Caco-2 (cell line): ENCODE measurements around the gene CCDC61. TPM values are rescaled to one million over a fixed set of nuclear protein-coding genes. Genes with fewer than 3 reads are reported as not detected.

Experiments
- BruUV-seq: library from RNA; stranded (reverse); fragments of 400-500 nt; replicated peaks from 2 replicates; lab custom pipeline; 2021; lab: Mats Ljungman, UMichigan
- CTCF ChIA-PET: fragments of 300-600 bp; sonication (Branson Sonifier 250); formaldehyde crosslinking; loops from one replicate; lab custom pipeline; 2022; ENCODE audit warnings: antibody characterized with exemption; lab: Charles Lee
- POLR2A ChIA-PET: fragments of 300-600 bp; sonication (Branson Sonifier 250); formaldehyde crosslinking; loops from one replicate; lab custom pipeline; 2022; ENCODE audit warnings: antibody characterized with exemption; lab: Charles Lee
- DNase-seq, 2 experiments: peaks; one replicate each; pipeline versions ENCODE4 v3.0.0 to v3.0.0-alpha.2; 2020 to 2022
- H3K27me3 ChIP-seq: replicated peaks from 2 replicates; pipeline ENCODE4 v1.6.0; 2011; ENCODE audit warnings: low read length; ENCODE audit not compliant: control insufficient read depth, insufficient read depth
- H3K36me3 ChIP-seq: 2 replicates; pipeline ENCODE4 v1.5.1; 2011; ENCODE audit warnings: low read length; ENCODE audit not compliant: control insufficient read depth, insufficient read depth
- H3K4me1 ChIP-seq: fragments of 250-450 bp; sonication (Bioruptor Pico); 2 replicates; pipeline ENCODE4 v1.5.1; 2020; ENCODE audit warnings: mild to moderate bottlenecking
- H3K4me3 ChIP-seq: 2 replicates; pipeline ENCODE4 v1.5.1; 2011; ENCODE audit warnings: low read depth, mild to moderate bottlenecking, control low read depth, low read length
- H3K9me3 ChIP-seq: fragments of 250-450 bp; sonication (Bioruptor Pico); 2 replicates; pipeline ENCODE4 v1.5.1; 2020; ENCODE audit warnings: mild to moderate bottlenecking, moderate library complexity
- H3K27ac Mint-ChIP-seq: one replicate; pipeline ENCODE4 v1.8.0; 2022; ENCODE audit warnings: mixed read lengths; ENCODE audit not compliant: unreplicated experiment
- H3K27me3 Mint-ChIP-seq: one replicate; pipeline ENCODE4 v1.8.0; 2022; ENCODE audit warnings: mixed read lengths; ENCODE audit not compliant: insufficient read depth, unreplicated experiment
- H3K36me3 Mint-ChIP-seq: one replicate; pipeline ENCODE4 v1.8.0; 2022; ENCODE audit warnings: mild to moderate bottlenecking, mixed read lengths; ENCODE audit not compliant: insufficient read depth, unreplicated experiment
- H3K4me1 Mint-ChIP-seq: one replicate; pipeline ENCODE4 v1.8.0; 2022; ENCODE audit warnings: low read depth, mixed read lengths; ENCODE audit not compliant: unreplicated experiment
- H3K4me3 Mint-ChIP-seq: one replicate; pipeline ENCODE4 v1.8.0; 2022; ENCODE audit warnings: mild to moderate bottlenecking, moderate library complexity, mixed read lengths; ENCODE audit not compliant: unreplicated experiment
- H3K9me3 Mint-ChIP-seq: one replicate; pipeline ENCODE4 v1.8.0; 2022; ENCODE audit warnings: mixed read lengths; ENCODE audit not compliant: unreplicated experiment
- intact Hi-C: fragments of 100-400 bp; cut with micrococcal nuclease; formaldehyde crosslinking; loops from one replicate; pipeline ENCODE4 v1.10.0; 2022; ENCODE audit not compliant: unreplicated experiment
- total RNA-seq: library from RNA; stranded (reverse); gene quantifications from 2 replicates; pipeline ENCODE4 v1.2.3, GENCODE V29; 2022
- TF ChIP-seq, protein P1 (sequence below), 2 experiments: fragments of 200-600 bp in 1 of 2; IDR thresholded peaks; 1 replicate in 1 of 2; 2 replicates in 1 of 2; pipeline versions ENCODE4 v1.5.1 to v1.8.0; 2011 to 2022; ENCODE audit warnings: antibody characterized with exemption in 1 of 2, control low read depth in 1 of 2, inconsistent platforms in 1 of 2, low read depth in 1 of 2, low read length in 1 of 2, mild to moderate bottlenecking in 1 of 2, moderate library complexity in 1 of 2; ENCODE audit not compliant: insufficient read depth in 1 of 2, severe bottlenecking in 1 of 2, unreplicated experiment in 1 of 2

CCDC61 gene
- total RNA-seq, 1 experiment from 2014 or later, result 21.1 TPM

DNA sequence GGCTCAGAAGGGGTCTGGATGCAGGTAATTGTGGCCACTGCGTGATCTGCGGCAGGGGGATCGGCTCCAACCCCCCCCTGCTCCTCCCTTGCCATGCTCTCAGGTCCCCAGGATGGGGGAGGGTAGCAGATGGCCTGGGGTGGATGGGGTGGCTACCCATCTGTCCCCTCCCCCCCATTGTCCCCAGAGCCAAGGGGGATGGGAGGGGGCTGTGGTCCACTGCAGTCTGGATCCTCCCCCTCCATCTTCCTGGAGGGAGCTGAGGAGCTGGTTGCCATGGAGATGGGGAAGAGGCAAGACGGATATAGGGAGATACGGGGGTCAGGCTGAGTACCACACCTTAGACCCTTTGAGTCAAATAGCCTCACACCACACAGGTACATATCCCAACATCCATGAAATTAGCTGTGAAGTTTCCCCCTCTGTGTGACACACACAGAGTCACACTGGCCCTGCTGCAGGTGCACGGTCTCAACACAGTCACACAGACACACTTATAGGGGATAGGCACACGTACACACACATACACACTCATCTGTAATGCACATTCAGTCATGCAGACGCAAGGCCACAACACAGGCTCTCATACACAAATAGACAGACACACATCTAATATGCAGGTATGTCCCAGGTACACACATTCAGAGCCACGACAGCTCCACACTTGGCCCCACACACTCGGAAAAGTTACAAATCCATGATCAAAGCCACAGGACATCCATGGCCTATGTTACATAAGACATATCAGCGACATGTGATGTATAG is 19.8 kb upstream of the CCDC61 start:
- TF ChIP-seq, protein P1, sequence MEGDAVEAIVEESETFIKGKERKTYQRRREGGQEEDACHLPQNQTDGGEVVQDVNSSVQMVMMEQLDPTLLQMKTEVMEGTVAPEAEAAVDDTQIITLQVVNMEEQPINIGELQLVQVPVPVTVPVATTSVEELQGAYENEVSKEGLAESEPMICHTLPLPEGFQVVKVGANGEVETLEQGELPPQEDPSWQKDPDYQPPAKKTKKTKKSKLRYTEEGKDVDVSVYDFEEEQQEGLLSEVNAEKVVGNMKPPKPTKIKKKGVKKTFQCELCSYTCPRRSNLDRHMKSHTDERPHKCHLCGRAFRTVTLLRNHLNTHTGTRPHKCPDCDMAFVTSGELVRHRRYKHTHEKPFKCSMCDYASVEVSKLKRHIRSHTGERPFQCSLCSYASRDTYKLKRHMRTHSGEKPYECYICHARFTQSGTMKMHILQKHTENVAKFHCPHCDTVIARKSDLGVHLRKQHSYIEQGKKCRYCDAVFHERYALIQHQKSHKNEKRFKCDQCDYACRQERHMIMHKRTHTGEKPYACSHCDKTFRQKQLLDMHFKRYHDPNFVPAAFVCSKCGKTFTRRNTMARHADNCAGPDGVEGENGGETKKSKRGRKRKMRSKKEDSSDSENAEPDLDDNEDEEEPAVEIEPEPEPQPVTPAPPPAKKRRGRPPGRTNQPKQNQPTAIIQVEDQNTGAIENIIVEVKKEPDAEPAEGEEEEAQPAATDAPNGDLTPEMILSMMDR (IDR thresholded peaks at IDR 0.05; ENCODE audit: insufficient read depth in 1 of 2, low read depth in 1 of 2, low read length in 1 of 2, severe bottlenecking in 1 of 2, unreplicated experiment in 1 of 2), result no peak
- H3K27ac Mint-ChIP-seq, result no peak overlapping the region
- no peak overlapping the region for H3K4me3 ChIP-seq
- intact Hi-C loops, result no loop called here
- no peaks in the 10 kb centered on the region for H3K36me3 Mint-ChIP-seq
- CTCF ChIA-PET, result interaction anchor here (0.5 kb wide), 1 partner anchor 77 kb away, joined by 4 read pairs; no protein-coding TSS in a partner anchor
- BruUV-seq, result no TSS peak
- no peak for DNase-seq
- peaks cover 4% of the 10 kb centered on the region; the same call in 1 of the 2 replicates for H3K4me1 ChIP-seq
- H3K27me3 Mint-ChIP-seq, result peaks cover 34% of the 10 kb centered on the region
- H3K4me1 Mint-ChIP-seq, result peaks cover 7% of the 10 kb centered on the region
- H3K4me3 Mint-ChIP-seq, result no peak overlapping the region
- no peaks in the 10 kb centered on the region for H3K9me3 Mint-ChIP-seq
- POLR2A ChIA-PET, result no interaction called here
- H3K9me3 ChIP-seq, result no peaks in the 10 kb centered on the region
- no peaks in the 10 kb centered on the region for H3K27me3 ChIP-seq
- no peaks in the 10 kb centered on the region for H3K36me3 ChIP-seq

DNA sequence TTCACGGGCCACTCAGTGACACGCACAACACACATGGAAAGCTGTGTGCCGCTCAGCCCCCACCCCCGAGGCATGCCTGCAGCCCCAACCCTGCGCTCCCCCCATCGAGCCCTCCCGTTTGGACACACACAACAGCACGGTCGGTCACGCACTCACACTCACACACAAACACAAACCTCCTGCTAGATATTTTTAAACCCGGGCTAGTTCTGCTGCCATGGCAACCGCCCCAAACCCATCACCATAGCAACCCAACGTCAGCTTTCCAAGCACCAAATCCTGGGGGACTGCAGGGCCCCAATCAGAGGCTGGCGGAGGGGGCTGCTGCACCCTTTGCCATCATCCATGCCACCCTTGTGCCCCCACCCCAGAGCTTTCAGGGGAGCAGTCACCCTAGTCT is 19.1 kb upstream of the CCDC61 start:
- TF ChIP-seq, protein P1 (IDR thresholded peaks at IDR 0.05; ENCODE audit: insufficient read depth in 1 of 2, low read depth in 1 of 2, low read length in 1 of 2, severe bottlenecking in 1 of 2, unreplicated experiment in 1 of 2), result no peak
- POLR2A ChIA-PET, result no interaction called here
- DNase-seq, result no peak
- H3K27me3 Mint-ChIP-seq, result peaks cover 31% of the 10 kb centered on the region
- peaks cover 4% of the 10 kb centered on the region; the same call in 1 of the 2 replicates for H3K4me1 ChIP-seq
- no peak overlapping the region for H3K4me3 Mint-ChIP-seq
- CTCF ChIA-PET, result interaction anchor here (0.5 kb wide), 1 partner anchor 77 kb away, joined by 4 read pairs; no protein-coding TSS in a partner anchor
- BruUV-seq, result no TSS peak
- no peaks in the 10 kb centered on the region for H3K27me3 ChIP-seq
- no peaks in the 10 kb centered on the region for H3K36me3 Mint-ChIP-seq
- H3K4me3 ChIP-seq, result no peak overlapping the region
- no peaks in the 10 kb centered on the region for H3K36me3 ChIP-seq
- no peaks in the 10 kb centered on the region for H3K9me3 ChIP-seq
- no peaks in the 10 kb centered on the region for H3K9me3 Mint-ChIP-seq
- intact Hi-C loops, result no loop called here
- no peak overlapping the region for H3K27ac Mint-ChIP-seq
- H3K4me1 Mint-ChIP-seq, result peaks cover 7% of the 10 kb centered on the region

DNA sequence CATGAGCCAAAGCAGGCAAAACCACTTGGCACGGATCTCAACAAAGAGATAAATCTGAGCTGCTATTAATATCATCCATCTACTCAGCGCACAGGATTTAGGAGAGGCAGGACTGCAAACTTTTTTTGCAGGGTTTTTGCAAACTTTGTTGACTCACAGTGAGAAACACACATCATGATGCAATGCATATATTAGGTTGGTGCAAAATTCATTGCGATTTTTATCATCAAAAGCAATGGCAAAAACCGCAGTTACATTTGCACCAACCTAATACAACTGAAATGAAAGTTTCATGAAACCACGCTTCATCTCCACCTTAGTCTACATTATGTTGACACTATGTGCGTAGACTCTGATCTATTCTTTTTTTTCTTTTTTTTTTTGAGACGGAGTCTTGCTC is 17.1 kb upstream of the CCDC61 start:
- Mint-ChIP-seq H3K4me1 (no peaks in the 10 kb centered on the region), H3K27me3 (peaks cover 22% of the 10 kb centered on the region)

More for the DNA sequence above, 17.1 kb upstream of the CCDC61 start:
- H3K36me3 ChIP-seq, result no peaks in the 10 kb centered on the region
- no TSS peak for BruUV-seq
- no peak overlapping the region for H3K4me3 ChIP-seq
- Mint-ChIP-seq H3K27ac (no peak overlapping the region), H3K36me3 (no peaks in the 10 kb centered on the region), H3K9me3 (no peaks in the 10 kb centered on the region), H3K4me3 (no peak overlapping the region)
- no peaks in the 10 kb centered on the region for H3K27me3 ChIP-seq
- H3K4me1 ChIP-seq, result peaks cover 4% of the 10 kb centered on the region; the same call in 1 of the 2 replicates
- no peaks in the 10 kb centered on the region for H3K9me3 ChIP-seq
- TF ChIP-seq, protein P1 (IDR thresholded peaks at IDR 0.05; ENCODE audit: insufficient read depth in 1 of 2, low read depth in 1 of 2, low read length in 1 of 2, severe bottlenecking in 1 of 2, unreplicated experiment in 1 of 2), result no peak
- CTCF ChIA-PET, result no interaction called here
- POLR2A ChIA-PET, result no interaction called here
- DNase-seq, result no peak
- intact Hi-C loops, result no loop called here
